ENCODE results near the gene MTERF2. TPM values are rescaled to one million over a fixed set of nuclear protein-coding genes. Genes with fewer than 3 reads are reported as not detected.

The MTERF2 gene
- total and polyA plus RNA-seq, 2 of the 13 experiments (the other 11 are each of a cell fraction or from before 2014, with no cell fraction given) = 8.0 to 11.6 TPM

GRCh38 chr12:106956048-106956578 is 30.8 kb downstream of the MTERF2 start (continued):
- TF ChIP-seq, protein P1, sequence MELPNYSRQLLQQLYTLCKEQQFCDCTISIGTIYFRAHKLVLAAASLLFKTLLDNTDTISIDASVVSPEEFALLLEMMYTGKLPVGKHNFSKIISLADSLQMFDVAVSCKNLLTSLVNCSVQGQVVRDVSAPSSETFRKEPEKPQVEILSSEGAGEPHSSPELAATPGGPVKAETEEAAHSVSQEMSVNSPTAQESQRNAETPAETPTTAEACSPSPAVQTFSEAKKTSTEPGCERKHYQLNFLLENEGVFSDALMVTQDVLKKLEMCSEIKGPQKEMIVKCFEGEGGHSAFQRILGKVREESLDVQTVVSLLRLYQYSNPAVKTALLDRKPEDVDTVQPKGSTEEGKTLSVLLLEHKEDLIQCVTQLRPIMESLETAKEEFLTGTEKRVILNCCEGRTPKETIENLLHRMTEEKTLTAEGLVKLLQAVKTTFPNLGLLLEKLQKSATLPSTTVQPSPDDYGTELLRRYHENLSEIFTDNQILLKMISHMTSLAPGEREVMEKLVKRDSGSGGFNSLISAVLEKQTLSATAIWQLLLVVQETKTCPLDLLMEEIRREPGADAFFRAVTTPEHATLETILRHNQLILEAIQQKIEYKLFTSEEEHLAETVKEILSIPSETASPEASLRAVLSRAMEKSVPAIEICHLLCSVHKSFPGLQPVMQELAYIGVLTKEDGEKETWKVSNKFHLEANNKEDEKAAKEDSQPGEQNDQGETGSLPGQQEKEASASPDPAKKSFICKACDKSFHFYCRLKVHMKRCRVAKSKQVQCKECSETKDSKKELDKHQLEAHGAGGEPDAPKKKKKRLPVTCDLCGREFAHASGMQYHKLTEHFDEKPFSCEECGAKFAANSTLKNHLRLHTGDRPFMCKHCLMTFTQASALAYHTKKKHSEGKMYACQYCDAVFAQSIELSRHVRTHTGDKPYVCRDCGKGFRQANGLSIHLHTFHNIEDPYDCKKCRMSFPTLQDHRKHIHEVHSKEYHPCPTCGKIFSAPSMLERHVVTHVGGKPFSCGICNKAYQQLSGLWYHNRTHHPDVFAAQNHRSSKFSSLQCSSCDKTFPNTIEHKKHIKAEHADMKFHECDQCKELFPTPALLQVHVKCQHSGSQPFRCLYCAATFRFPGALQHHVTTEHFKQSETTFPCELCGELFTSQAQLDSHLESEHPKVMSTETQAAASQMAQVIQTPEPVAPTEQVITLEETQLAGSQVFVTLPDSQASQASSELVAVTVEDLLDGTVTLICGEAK (IDR thresholded peaks at IDR 0.05) = no peak
- TF ChIP-seq, protein P1 (CRISPR knock-in tag; IDR thresholded peaks at IDR 0.05) = no peak
- TF ChIP-seq ZFP41 (CRISPR knock-in tag; IDR thresholded peaks at IDR 0.05; ENCODE audit: borderline replicate concordance) (no peak), AGO2 (optimal IDR thresholded peaks at IDR 0.05; ENCODE audit: low read depth, low read length) (no peak), HOXA7 (CRISPR knock-in tag; IDR thresholded peaks at IDR 0.05) (no peak), ZSCAN12 (CRISPR knock-in tag; IDR thresholded peaks at IDR 0.05) (no peak), POLR2AphosphoS5 (IDR thresholded peaks at IDR 0.05; ENCODE audit: low read depth, low read length) (no peak), ZNF772 (CRISPR knock-in tag; IDR thresholded peaks at IDR 0.05) (no peak), ZSCAN29 (CRISPR knock-in tag; conservative IDR thresholded peaks at IDR 0.05) (no peak), ZNF572 (CRISPR knock-in tag; IDR thresholded peaks at IDR 0.05) (no peak), PPARG (CRISPR knock-in tag; conservative IDR thresholded peaks at IDR 0.05) (no peak), ZNF781 (CRISPR knock-in tag; IDR thresholded peaks at IDR 0.05; ENCODE audit: borderline replicate concordance, not compliant biosample characterization) (no peak), NBN (conservative IDR thresholded peaks at IDR 0.05) (no peak), SNAPC2 (CRISPR knock-in tag; IDR thresholded peaks at IDR 0.05) (no peak), EZH2 (conservative IDR thresholded peaks at IDR 0.05; ENCODE audit: low read depth, low read length) (no peak), RBFOX2 (IDR thresholded peaks at IDR 0.05; ENCODE audit: low read depth, low read length) (peak; percentile 64), GATAD1 (CRISPR knock-in tag; IDR thresholded peaks at IDR 0.05) (no peak), ZBTB21 (CRISPR knock-in tag; IDR thresholded peaks at IDR 0.05) (no peak), HMGA1 (CRISPR knock-in tag; conservative IDR thresholded peaks at IDR 0.05) (no peak), TMF1 (CRISPR knock-in tag; IDR thresholded peaks at IDR 0.05; ENCODE audit: low read depth) (no peak), ETV5 (CRISPR knock-in tag; IDR thresholded peaks at IDR 0.05; ENCODE audit: borderline replicate concordance) (0 out of 2 replicates have a peak, but pooled peaks have one; percentile 26)
- TF ChIP-seq, protein P2, sequence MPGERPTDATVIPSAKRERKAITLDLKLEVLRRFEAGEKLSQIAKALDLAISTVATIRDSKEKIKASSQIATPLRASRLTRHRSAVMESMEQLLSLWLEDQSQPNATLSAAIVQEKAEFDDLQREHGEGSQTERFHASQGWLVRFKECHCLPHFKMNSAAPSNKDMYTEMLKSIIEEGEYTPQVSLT (CRISPR knock-in tag; IDR thresholded peaks at IDR 0.05; ENCODE audit: borderline replicate concordance, low read depth) = no peak
